NCI-H187 treated with DMSO at 0.1 percent for 48 hours (cell line): ENCODE data around the gene ZNF764.
"Not testable (repeated sequence)": the region's sequence is repeated elsewhere in the genome, so short reads cannot be mapped to it uniquely, and the experiment has no call there.

Experiments used
- DNase-seq: peaks from one replicate; lab custom pipeline; 2025; lab: John Stamatoyannopoulos, UW

Gene ZNF764

DNA sequence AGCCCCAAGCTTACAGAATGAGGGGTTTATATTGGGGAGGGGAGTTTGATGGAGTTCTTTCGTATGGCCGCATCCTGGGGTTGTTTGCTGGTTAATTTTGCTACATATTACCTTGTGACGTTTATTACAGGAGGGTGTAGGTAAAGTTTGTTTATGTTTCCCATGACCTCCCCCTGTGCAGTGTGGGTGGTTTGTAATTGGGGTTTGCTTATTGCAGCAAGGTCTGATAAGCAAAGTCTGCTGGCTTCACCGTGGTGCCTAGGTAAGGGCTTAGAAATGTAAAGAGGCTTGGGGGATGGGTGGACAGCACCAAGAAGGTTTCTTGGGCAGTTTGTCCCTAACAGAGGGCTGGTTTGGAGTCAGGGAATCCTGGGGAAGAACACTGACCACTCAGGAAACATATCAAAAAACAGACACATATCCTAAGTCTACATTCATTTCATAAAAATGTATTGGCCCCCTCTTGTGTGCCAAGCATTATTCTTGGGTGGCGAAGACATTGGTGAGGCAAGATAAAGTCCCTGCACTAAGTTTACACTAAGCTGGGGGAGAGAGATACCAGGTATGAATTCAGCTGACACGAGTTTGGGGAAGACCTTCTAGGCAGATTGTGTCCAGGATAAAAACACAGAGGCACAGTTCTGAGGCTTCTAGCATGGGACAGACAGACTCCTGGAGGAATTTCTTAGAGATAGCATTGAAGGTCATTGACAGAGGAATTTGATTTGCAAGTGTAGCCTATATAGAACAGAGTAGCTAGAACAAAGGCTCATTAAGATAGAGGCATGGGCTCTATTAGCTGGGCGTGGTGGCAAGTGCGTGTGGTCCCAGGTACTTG lies 9.5 kb downstream of the ZNF764 start:
- DNase-seq = no peak

GRCh38 chr16:30546115-30546514 lies 12.1 kb downstream of the ZNF764 start:
- DNase-seq = no peak

DNA sequence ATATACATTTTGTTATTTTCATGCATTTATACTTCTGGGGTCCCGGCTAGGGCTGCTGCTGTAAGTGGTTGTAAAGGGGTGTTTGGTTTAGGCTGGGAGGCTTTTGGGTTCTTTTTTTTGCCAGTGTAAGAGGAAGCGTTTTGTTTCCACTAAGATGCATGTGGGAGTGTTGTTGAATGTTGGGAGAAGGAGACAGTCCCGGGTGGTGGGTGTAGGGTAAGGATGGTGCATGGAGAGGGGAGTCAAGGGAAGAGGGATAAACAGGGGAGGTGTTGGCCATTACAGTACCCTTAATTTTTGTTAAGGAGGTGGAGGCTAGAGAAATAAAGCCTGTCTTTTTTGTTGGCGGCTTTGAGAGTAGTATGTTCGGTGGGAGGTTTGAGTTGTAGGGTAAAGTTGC lies 15.1 kb downstream of the ZNF764 start:
- no peak for DNase-seq

DNA sequence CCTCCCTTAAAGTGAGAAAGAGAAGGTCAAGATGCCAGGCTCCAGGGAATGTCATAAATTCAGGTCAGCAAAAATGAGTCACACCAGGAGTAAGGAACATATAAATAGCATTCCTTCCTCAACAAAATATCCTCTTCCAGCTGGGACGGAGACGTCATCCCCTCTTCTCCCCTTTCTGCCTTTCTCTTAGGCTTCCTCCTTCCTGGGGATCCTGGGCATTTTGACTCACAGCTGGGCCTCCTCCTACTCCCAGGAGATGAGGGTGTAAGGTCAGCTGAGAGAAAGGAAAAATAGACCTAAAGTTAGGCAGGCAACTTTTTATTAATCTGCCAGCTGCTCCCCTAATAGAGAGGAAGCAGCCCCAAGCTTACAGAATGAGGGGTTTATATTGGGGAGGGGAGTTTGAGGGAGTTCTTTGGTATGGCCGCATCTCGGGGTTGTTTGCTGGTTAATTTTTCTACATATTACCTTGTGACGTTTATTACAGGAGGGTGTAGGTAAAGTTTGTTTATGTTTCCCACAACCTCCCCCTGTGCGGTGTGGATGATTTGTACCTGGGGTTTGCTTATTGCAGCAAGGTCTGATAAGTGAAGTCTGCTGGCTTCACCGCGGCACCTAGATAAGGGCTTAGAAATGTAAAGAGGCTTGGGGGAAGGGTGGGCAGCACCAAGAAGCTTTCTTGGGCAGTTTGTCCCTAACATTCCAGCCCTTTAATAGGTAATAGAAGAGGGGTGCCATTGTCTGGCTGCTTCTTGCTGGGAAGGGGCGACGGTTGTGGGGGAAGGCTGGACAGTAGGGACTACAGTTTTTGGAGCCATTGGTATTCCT lies 16.5 kb downstream of the ZNF764 start:
- no peak for DNase-seq

GRCh38 chr16:30540916-30541464 lies 17.2 kb downstream of the ZNF764 start:
- DNase-seq = not testable (repeated sequence)

- not testable (repeated sequence) for DNase-seq
These were observed 18.1 kb downstream of the ZNF764 start for GRCh38 chr16:30539986-30540526.

GRCh38 chr16:30539000-30539964 lies 18.9 kb downstream of the ZNF764 start:
- no peak for DNase-seq

GRCh38 chr16:30536391-30537024 lies 21.7 kb downstream of the ZNF764 start:
- DNase-seq = not testable (repeated sequence)

DNA sequence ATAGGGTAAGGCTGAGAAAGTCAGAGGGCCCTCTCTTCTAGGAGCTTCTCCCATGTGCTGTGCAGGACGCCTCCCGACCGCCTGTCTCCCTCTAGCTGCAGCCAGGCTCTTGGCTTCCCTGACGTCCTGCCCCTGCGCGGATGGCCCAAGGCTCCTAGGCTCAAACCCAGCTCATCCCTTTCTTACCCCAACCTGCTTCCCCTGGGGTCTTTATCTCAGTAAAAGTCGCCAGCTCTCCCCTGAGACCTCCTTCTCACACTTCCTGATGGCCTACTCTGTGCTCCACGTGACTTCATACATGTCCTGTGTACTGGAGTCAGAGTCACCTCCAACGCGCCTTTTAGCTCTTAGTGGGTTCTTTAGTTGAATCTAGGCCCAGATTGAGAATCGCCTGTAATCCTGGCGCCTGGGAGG lies 22.4 kb downstream of the ZNF764 start:
- DNase-seq = no peak

DNA sequence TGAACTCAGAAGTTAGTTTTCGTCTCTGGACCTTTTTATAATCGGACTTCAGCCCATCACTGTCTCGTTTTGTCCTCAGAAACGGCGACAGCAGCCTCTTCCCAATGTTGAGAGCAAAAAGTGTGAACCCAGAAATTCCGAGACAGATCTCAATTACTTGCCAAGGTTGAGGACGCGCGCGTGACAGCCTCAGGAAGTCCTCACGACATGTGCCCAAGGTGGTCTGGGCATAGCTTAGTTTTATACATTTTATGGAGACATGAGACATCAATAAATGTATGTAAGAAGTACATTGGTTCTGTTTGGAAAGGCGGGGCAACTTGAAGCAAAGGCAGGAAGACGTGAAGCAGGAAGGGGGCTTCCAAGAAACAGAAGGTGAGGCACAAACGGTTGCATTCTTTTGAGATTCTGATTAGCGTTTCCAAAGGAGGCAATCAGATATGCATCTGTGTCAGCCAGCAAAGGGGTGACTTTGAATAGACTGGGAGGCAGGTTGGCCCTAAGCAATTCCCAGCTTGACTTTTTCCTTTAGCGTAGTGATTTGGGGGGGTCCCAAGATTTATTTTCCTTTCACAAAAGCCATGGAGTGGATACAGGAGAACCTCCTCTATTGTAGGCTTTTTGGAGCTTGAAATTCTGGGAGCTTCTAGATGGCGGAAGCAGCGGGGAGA lies 22.9 kb downstream of the ZNF764 start:
- no peak for DNase-seq

DNA sequence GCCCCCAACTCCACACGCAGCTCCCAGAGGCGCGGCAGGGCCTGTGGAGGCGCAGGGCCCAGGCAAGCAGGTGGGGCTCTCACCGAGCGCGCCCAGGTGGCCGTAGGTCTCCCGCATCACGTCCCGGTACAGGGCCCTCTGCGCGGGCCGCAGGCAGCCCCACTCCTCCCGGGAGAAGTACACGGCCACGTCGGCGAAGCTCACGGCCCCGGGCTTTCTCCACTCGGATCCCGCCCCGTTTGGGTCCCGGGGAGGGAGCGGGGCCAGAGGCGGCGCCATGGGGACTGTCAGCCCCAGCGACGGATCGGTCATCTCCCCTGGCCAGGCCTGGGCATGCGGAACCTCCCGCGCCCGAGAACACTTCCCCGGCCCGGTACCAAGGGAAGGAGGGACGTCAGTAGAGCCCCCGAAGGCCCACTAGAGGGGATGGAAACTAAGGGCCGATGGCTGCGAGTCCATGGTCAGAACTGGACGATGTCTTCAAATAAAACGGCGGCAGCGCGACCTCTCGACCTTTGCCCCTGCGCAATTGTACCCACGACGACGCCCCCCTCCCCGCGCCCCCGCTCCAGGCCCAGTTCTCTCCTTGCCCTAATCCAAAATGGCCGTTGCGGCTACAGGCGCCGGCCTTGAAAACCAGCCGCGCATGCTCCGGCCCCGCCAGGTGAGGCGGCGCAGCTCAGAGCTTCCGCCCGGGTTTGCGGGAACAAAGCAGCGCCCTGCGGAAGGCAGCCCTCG lies 23.6 kb downstream of the ZNF764 start, which contains the start of gene ZNF747:
TSS of gene ZNF747 (minus strand) at position 491 of the 738 bp plus-strand sequence. CDS start at position 312, 179 bp downstream.
- DNase-seq = peak; percentile 16

DNA sequence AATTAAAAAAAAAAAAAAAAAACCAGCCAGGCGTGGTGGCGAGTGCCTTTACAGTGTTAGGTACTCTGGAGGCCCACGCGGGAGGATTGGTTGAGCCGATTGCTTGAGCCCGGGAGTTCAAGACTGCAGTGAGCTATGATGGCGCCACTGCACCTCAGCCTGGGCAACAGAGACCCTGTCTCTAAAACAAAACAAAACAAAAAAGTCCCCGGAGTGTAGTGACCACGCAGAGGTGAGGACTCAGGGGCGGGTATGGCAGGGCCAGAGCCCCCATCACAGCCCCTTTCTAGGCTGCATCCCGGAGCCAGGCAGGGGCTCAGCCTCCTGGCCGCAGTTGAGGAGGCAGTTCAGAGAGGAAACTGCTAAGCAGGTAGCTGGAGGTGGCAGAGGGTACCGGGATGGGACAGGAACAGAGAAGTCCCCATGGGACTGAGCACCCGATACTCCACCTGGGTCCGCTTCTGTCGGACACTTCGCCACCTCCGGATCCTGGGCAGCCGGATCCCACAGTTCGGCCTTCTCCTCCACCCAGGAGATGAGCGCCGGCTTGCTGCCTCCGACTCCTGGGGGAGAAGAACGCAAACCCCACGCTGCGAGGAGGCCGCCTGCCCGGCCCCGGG lies 24.3 kb downstream of the ZNF764 start:
- DNase-seq = no peak

DNA sequence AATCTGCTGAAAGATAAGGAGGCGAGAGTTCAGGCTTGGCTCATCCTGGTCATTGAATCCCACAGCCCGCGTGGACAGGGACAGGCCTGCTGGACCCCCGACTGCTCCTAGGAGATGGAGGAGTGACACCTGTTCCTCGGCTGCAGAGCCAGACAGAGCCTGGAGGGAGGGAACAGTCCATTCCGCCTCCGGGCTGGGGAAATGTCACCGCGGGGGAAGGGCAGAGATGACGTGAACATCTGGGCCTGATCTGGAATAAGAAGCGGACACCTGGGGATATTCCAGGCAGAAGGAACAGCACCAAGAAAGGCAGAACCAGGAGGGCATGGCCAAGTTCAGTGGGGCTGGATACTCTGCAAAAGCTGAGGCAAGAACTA lies 25.0 kb downstream of the ZNF764 start:
- DNase-seq = no peak

DNA sequence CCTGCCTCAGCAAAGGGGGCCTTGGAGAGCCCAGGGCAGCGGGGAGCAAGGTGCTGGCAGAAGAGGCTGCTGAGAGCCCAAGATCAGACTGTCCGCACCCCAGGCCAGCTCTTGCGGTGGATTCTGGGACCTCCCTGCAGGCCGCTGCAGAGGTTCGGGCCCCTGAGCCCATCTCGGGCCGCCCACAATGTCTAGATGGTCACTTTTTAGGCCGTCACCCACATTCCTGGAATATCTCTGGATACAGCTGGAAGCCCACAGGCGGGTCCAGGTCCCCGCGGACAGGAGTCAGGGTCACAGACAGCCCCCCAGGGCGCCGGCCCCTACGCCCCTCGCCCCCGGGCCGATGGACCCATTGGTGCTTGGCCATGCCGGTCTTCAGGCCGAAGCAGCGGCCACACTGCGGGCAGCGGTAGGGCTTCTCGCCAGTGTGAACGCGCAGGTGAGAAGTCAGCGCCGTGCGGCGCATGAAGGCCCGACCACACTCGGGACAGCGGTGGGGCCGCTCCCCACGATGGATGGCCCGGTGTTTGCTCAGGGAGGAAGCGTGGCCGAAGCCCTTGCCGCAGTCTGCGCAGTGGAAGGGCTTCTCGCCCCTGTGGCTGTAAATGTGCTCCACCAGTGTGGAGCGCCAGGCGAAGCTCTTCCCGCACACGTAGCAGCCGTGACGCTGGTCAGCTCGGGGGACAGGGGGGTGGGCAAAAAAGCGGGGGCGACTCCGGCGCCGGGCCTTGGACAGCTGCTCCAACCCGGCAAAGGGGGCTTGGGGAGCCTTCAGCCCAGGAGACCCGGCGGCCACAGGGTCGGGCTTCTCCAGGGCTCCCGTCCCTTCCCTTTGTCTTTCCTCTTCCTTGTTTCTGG lies 25.7 kb downstream of the ZNF764 start:
- no peak for DNase-seq

GRCh38 chr16:30530163-30531037 lies 27.8 kb downstream of the ZNF764 start:
- DNase-seq = no peak

GRCh38 chr16:30528799-30529457 lies 29.2 kb downstream of the ZNF764 start:
- no peak for DNase-seq
